Renal pelvis (tissue), 4 donors: Measurements from ENCODE around the gene SORCS1. TPM values are rescaled to one million over a fixed set of nuclear protein-coding genes. Genes with fewer than 3 reads are reported as not detected.

Source experiments
- DNase-seq: peaks from one replicate; pipeline ENCODE4 v3.0.0-alpha.2; 2013
- polyA plus RNA-seq, 3 donors: library from polyadenylated mRNA; unstranded; fragments of 120-200 nt; gene quantifications; one replicate each; pipeline ENCODE4 v1.2.1, GENCODE V29; 2013; ENCODE audit not compliant: insufficient read length in 3 of 3

SORCS1 gene
- polyA plus RNA-seq, 3 donors, result 9.9 to 17.5 (median 14.5) TPM

DNA sequence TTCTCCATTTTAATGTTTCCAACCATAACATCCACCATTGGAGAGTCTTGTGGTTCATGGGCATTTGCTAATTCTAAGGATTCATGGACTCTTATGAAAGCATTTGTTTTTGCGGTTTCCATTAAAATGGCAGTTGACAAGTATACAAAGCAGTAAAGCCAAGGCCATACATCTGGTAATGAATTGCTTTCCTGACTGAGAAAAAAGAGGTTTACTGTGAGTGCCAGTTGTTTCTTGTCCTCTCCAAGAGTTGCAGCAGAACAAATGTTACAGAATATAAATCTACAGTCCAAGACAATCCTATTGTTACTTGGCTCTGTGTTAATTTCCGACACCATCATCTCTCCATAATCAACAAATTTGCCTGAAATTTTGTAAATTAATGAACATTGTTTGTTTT, 261.3 kb downstream of the SORCS1 start:
- DNase-seq, result no peak

DNA sequence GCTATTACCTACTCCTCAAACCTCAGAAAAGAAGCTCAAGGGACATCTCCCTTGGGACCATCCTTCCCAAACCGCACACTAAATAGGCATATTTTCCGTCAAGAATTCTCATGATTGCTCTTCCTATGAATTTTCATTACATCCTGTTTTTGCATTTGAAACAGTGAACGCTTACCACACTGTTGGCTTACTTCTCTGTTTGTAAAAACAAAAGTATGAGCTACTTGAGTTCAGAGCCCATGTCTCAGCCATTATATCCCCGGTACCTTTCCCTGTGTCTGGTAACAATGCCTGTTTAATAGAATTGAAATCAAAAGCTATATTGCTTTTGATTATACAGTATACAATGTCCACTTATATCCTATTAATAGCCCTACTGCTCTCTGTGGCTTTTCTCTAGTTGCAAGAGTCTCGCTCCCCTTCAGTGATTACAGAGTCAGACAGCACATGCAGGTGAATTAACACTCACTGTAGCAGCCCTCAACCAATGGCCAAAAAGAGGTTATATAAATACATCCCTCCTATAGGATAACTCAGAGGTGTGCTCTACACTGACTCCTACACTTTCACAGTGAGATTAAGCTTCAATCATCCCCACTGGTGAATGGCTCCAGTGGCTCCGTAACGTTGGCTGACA, 264.4 kb downstream of the SORCS1 start:
- no peak for DNase-seq

DNA sequence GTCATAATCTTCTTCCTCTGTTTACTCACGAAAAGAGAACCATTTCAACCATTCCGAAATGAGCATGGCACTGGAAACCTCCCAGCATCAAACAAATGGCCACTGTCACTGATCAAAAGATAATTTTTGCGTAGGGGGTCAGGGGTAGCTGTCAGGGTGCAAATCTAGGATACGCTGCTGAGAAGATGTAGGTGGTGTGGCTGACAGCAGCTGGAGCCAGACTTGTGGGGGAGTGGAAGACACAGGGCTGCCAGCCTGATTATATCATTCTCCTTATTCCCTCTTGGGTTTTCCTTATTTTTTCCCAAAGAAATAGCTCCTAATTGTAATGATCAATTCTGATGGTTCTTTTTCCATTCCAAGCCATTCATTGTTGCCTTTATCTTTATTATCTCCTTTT, 266.1 kb downstream of the SORCS1 start:
- DNase-seq, result no peak

DNA sequence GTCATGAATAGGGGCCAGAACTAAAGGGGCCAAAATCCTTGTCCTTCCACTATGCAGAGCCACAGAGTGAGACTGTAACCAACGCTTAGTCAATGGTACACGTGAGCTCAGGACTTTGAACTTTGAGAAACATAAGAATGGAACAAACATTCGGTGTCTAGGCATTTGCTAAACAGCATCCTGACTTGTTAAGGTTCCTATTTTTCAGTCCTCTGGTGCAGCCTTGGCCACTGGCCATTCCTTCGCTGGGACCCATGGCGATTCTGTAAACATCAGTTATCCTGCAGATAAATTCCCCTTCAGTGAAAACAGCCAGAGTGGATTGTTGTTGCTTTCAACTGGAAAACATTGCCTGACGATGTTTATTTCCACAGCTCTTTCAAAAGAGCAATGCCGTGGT, 266.8 kb downstream of the SORCS1 start:
- no peak for DNase-seq

DNA sequence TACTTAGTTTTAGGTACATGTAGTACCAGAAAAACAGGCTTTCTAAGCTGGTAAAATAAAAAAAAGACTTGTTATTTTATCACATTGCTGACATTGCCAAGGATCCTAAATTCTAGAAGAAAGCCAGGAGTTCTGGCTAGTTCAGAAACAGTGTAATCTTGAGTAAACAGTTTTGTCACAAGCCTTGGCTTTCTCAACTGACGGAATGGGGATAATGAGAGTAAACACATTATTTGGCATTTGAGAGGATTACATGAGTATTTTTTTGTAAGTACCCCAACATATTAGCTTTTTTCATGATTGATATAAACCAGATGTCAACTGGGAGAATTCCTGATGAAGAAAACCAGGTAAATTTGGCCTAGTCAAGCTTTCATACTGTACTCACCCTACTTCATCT, 269.8 kb downstream of the SORCS1 start:
- DNase-seq, result no peak

DNA sequence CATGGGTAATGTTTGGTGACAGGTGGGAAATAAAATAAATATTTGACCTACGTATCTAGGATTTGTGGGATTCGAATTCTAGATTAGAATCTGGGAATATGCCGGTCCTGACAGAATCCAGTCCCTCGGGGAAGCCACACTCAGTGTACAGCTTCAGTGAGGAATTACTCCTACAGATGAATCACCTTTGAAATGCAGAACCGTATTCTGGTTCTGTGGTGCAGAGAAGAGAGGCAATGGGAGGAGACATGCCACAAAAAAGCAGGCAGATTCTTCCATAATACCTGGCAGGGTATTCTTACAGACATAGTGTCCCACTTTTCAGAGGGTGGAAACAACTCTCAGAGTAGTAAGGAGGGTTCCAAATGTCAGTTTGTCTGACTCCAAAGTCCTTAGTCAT, 286.9 kb downstream of the SORCS1 start:
- DNase-seq, result no peak

DNA sequence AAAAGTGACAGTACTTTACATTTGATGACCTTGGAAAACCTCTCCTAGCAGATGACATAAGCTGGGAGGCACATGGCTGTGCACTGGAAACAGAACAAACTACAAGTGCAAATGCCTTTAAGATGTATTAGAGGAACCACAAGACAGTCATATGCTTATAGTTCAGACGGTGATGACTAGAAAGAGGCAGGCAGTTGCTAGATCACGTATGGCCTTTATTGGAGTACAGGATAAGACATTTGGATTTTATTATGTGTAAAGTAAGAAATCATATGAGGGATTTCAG, 290.0 kb downstream of the SORCS1 start:
- DNase-seq, result no peak

DNA sequence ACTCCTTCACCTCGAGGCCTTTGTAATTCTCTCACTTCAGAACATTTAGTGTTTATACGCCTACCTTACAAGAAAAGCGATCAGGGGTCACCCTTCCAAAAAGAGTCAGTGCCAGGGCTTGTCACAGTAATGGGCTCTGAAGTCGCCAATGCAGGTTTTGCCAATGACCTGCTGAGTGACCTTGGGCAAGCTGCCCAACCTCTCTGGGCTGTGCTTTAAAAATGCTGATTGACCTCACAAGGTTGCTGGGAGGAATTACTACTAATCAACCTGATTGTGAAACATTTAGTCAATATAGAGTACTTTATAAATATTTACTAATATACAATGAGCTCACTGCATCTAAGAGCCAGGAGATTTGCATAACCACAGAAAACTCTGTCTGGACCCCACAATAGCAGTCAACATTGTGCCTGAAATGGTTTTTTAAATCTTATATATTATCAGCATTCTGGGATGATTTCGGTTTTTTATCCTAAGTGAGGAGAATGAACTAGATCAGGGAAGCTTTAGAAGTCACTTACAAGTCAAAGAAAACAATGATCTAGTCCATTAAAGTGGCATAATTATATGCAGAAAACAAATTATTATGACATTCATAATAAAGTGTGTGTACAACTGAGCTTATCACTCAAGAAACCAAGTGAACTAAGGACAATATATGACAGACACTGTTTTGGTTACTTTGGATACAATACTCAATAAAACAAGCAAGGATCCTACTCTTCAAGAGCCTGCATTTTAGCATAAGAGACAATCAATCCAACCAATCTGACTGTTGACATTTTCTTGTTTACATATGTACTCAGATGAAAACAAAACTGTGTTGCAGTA, 290.5 kb downstream of the SORCS1 start:
- no peak for DNase-seq

DNA sequence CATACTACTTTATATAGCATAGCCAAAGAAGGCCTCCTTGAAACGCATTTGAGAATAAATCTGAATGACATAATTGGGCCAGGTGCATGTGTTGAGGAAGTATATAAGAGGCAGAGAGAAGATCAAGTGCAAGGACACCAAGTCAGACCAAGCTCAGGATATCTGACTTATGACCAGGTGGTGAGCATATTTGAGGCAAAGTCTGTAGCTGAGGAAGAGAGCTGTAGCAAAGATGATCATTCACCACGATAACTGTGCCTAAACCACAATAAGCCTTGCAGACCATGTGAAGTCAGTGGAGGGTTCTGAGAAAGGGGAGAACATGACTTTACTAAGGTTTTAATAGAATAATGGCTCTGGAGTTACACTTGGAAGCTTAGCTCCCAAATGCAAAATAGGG, 292.3 kb downstream of the SORCS1 start:
- no peak for DNase-seq

DNA sequence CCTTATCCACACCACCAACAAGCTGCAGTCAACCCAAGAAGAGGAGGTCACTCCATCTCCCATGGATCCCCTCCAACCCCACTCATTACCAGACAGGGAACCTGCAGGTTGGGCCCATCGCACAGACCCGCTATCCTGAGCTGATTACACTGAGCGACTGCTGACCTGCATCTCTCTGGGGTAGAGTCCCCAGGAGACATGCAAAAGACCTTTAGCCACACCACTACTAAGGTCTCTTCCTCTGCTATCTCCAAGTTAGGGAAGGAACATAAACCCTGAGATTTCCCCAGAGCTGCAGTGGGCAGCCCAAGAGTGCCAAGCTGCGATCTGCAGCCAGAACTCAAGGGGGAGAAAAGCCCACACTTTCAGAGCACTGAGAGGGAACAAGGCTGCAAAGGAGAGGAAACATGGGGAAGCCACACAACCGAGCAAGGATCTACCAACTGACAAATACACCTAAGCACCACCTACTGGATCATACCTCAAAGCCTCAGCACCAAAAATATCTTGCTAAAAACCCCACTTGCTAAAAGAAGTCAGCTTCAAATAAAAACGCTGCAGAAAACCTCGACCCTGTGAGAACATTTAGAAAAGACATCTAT, 298.2 kb downstream of the SORCS1 start:
- no peak for DNase-seq

DNA sequence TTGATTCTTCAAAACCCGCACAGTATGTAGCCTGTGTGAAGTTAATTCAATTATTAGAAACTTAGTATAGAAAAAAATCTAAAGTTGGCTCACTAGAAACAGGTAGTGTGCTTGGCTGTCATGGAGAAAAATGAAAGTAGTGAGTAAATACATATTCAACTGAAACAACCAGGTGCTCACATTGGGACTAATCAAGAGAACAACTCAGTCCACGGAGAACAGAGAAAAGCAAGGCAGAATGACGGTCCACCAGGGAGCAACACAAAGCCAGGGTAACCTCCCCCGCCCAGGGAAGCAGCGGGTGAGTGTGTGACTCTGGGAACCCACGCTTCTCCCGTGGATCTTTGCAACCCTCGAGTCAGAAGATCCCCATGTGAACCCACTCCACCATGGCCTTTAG, 300.5 kb downstream of the SORCS1 start:
- no peak for DNase-seq

DNA sequence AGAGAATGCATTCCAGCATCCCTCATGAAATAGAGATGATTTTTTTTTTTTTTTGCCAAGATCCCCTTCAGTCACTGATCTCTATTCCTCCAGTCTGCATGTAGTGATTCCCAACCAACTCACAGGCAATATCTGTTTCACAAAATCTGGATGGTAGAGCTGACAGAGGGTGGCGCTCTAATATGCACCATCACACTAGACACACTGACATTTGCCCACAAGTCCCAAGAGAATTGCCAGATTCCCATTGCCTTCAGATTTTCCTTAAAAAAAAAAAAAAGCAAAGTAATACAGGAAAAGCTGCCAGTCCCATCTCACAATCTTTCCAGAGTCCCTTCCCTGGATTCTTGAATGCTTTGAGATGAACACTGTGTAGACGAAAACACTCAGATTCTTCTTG, 301.0 kb downstream of the SORCS1 start:
- DNase-seq, result no peak

DNA sequence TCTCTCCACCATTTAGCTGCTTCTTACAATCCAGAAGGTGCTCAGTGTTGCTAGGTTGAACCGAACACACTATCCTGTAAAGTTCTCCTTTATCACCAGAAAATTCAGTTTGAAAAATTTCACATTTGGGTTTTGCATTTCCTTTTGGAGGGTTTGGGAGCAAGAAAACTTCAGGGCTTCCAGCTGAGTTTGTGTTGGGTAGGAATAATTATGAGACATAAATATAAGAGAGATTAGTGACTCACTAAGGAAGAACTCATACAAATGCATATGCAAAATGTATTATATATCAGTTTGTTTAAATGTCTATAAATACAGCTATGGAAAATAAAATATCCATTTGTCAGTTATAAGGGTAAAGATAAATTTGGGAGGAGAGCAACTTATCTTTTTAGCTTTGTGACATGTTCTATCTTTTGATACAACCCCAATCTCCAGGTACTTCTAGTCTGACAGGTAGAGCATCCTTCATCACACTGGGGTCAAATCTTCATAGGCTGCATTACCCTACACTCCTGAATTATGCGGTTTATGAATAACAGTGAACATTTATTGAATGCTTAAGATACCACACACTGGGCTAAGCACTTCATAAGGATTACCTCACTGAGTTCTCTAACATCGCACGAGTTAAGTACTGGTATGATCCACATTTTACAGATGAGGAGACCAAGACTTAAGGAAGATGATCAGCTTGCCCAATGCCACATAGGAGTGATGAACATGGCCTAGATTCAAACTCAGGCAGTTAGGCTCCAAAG, 304.4 kb downstream of the SORCS1 start:
- DNase-seq, result no peak

DNA sequence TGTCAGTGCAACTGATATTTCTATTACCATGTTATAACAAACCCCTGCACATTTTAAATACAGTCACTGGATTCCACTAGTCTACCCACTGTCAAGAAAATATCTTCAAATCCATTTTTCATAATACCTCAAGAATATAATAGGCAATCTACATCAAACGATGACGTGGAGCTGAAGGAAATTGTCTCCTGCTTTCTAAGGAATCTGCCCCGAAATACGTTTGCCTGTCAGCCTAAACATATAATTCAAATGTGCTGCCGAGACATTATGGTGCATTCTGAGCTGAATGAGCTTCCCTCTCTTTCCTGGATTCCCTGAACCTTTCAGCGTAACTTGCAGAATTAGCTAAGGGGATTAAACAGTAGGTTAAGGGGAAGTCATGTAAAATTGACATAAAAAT, 306.8 kb downstream of the SORCS1 start:
- DNase-seq, result no peak

DNA sequence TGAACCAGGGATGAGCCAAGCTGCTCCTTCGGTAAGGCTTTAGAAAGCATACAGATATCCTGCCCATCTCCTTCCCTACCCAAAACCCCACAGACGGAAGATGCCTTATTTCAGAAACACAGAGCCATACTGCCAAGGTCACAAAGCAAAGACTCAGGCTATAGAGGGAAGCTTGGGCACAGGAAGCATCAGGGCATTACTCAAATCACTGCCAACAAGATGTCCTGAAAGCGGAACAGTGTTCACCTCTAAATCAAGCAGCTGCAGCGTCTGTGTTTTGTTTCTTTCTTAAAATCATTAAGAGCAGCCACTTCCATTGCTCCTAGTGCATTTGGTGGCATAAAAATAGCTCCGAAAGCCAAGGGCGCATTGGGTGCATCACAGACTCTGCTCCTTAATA, 307.3 kb downstream of the SORCS1 start:
- no peak for DNase-seq

DNA sequence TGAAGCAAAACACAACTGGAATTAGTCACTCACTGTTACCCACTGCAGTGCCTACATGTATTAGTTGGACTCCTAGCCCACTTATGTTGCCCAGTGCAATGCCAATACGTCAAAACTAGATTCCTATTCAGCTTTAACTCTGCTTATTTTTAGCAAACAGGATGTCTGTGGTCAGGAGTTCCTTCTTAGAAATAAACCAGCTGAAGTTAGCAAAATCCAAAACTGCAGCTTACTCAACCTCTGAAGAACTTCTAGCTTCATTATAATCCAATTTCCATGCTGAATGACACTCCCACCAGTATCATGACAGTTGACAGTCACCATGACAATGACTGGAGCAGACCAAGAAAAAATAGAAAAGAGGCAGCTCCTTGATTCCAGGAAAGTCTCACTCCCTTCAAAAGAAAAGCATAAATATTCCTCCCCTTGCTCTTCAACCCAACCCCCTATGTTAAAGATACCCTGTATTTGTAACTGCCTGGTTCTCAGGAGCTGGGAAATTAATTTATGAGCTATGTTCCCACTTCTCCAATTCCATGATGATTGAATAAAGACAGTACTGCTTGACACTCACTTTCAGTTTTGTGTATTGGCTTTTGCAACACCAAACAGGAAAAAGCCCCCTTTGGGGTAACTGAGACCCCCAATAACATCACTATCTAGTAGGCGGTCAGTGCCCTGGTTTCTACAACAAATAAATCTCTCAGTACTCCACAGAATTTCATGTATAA, 327.4 kb downstream of the SORCS1 start:
- no peak for DNase-seq

DNA sequence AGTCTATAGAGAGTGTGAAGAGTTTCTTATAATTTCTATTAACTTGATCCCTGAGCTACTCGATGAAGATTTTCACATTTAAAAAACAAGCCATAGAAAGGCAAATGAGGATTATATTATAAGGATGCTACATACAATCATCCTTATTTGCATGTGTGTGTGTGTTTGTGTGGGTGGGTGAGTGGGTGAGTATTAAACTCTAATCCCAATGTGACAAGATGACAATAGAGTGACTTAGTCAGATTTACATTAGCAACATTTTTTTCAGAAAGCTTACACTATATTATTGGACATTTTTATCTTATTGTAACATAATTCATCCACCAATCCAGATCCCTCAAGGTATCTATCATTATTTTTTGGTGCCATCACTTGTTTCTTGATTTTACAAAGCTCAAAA, 331.7 kb downstream of the SORCS1 start:
- DNase-seq, result no peak

DNA sequence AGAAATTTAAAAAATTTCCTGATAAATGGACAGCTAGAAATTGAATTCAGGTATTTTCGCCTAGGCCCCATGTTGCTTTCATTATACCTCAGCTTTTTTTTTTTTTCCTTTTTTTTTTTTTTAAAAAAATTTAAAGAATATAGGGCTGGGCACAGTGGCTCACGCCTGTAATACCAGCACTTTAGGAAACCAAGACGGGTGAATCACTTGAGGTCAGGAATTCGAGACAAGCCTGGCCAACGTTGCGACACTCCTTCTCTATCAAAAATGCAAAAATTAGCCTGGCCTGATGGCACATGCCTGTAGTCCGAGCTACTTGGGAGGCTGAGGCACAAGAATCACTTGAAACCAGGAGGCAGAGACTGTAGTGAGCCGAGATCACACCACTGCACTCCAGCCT, 334.0 kb downstream of the SORCS1 start:
- no peak for DNase-seq

DNA sequence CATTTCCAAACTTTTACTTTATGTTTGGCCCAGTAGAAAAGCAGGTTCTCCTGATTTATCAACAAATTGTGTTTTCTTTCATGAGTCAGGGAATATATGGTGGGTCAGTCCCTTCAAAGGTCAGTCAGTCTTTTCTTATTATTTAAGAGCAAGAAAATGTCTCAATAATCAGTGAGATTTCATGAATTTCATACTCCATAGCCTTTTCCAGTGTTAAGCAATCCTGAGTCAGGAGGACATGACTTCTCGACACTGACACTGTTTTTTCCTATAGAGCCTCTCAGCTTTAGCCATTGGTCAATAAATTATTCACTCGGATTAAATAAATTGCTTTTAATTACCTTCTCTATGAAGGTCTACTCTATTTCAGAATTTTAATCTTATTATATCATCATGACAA, 334.5 kb downstream of the SORCS1 start:
- DNase-seq, result no peak

DNA sequence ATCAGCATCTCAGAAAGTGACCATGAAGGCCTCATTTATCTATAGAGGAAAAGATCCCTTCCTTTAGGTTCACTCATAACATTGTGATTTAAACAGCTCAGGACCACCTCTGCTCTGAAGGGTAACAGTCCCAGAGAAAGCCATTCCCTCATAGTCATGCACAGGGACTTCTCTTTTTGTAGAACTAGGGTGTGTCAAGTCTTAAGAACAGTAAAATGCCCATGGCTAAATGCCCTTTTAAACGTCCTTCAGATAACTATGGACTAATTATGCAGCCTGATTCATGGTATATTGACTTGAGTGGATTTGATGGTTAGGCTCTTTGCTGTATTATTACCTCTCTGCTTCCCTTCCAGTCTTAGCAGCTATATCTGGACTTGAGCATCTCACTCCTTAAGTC, 337.8 kb downstream of the SORCS1 start:
- DNase-seq, result no peak

DNA sequence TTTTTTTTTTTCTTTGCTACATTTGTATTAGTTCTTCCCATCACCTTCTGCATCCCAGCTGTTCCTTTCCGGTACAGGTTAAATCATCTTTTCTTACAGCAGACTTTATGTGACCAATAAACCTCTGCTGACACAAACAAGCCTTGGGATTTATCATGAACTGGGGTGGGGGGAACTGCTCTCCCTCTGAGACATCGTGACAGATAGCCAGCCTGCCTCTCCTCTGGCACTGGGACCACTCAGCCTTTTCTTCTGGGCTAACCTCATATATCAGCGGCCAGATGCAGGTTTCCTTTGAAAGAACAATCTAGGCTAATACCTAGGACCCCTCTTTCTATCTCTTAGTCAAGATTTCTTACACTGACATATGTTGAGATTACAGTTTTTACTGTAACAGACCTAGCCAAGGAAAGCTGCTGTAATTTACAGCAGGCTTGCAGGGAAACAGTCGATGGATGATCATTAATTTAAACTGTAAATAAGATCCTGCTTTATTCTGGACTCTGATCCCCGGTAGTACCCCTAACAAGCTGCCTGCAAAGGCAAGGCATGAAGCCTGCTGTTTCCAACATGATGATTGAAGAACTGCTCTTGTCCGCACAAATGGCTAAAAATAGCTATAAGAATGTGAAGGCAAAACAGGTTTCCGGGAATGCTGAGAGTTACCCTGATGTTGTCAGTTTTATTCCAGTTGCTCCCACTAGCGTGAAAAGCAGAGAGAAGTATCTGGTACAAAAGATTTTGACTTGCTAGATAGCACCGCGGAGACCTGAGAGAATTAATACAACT, 338.7 kb downstream of the SORCS1 start:
- no peak for DNase-seq
